Stimulated activated CD4-positive, alpha-beta T cell treated with anti-CD3 and anti-CD28 coated beads, Interleukin-1b, Interleukin-23, amount 100 ng/mL, for 1 hour (primary cell): ENCODE results near the gene SLC35D2.
"Not testable (repeated sequence)": the region's sequence is repeated elsewhere in the genome, so short reads cannot be mapped to it uniquely, and the experiment has no call there.

Experiments
- DNase-seq, 2 donors: peaks; one replicate each; pipeline ENCODE4 v3.0.0-alpha.2; 2020; ENCODE audit warnings: low read depth in 2 of 2

Gene SLC35D2

DNA sequence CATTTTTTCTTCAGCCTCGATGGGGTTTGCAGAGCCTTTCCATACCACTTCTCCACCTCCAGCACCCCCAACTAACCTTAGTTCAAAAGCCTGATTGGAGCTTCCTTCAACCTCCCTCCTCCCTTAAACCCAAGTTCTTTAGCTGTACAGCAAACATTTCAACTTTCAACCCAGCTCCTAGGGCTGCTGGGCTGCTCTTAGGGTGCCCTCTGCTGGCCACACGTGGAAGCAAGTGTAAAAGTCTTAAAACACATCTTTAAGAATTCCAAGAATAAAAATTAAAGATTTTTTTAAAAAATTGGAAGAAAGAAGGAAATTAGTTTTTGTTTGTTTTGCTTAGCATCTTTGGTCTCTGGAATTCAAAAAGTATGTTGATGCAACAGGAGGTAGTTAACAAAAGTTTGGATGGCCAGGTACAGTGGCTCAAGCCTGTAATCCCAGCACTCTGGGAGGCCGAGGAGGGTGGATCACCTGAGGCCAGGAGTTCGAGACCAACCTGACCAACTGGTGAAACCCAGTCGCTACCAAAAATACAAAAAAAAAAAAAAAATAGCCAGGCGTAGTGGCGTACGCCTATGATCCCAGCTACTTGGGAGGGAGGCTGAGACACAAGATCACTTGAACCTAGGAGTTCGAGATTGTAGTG lies 66.1 kb downstream of the SLC35D2 start:
- peak in 1 of 2 donors; percentile 18 for DNase-seq

GRCh38 chr9:96309850-96310249 lies 73.7 kb downstream of the SLC35D2 start:
- DNase-seq, result no peak

DNA sequence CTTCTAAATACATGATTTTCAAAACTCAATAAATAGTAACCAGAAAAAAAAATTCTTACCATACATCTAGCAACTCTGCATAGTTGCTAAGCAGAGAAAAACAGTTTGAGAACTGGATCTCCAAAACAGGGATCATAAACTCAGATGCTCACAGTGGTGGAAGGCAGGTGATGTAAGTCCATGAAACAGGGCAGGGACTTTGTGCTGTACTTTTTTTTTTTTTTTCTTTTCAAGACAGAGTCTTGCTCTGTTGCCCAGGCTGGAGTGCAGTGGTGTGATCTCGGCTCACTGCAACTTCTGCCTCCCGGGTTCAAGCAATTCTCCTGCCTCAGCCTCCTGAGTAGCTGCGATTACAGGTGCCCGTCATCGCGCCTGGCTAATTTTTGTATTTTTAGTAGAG lies 76.6 kb downstream of the SLC35D2 start:
- DNase-seq, result not testable (repeated sequence)

DNA sequence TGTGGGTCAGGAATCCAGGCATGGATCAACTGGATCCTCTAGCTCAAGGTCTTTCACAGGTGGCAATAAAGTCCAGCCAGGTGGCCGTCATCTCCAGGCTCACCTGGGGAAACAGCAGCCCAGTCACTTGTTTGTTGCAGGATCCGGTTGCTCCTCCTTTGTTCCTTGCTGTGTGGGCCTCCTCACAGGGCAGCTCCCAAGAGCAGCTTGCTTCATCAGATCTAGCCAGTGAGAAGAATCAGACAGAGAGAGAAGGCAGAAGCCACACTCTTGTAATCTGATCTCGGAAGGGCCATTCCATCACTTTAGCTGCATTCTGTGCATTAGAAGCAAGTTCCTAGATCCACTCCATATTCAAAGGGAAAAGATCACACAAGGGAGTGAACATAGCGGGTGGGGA lies 78.3 kb downstream of the SLC35D2 start:
- no peak for DNase-seq

- DNase-seq, result no peak
These were observed 79.3 kb downstream of the SLC35D2 start for GRCh38 chr9:96304230-96304629.

GRCh38 chr9:96302021-96302420 lies 81.5 kb downstream of the SLC35D2 start, which contains the start of gene HSD17B3:
HSD17B3 (minus strand) TSS chr9:96302176; CDS start chr9:96302104, 72 bp downstream.
- no peak for DNase-seq

DNA sequence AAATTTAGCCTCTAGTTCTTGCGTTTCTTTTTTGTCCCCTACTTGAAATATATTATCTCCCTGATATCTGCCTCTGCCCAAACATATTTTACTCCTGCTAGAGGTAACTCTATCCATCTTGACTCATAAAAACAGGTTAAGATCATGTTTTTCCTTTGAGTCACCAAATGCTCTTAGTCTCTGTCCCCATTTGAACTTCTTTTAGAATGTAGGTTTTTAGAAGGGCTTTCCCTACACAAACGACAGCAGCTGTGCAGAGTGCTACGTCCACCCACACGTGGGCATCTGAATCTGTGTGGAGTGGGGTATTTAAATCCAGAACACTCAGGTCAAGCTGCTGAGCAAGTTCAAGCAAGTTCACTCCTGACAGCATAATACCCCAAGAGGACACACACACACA lies 83.7 kb downstream of the SLC35D2 start:
- no peak for DNase-seq

- DNase-seq, result no peak
These were observed 89.4 kb downstream of the SLC35D2 start for GRCh38 chr9:96294159-96294545.

DNA sequence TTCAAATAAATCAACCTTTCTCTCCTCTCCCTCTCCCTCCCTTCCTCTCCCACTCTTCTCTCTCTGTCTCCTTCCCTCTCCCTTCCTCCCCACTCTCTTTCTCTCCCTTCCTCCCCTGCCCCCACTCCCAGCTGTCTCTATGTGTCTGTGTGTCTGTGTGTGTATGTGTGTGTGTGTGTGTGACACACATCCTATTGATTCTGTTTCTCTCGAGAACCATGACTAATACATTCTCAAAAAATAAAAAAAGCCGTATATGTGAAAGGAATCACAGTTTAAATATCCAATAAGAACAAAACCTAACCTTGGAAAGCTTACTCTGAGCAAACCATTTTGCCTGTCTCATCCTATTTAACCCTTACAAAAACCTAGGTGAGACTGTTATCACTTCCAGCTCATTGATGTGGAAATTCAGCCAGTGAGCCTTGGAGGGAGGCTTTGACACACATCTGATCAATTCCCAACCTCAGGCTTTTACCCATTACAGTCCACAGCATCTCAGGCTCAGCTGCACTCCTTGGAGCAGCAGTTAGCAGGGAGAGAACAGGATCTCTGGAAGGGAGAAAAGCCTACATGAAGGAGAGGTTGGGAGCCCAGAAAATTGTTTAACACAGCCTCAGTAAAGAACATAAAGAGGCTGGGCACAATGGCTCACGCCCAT lies 89.9 kb downstream of the SLC35D2 start:
- no peak for DNase-seq

GRCh38 chr9:96289392-96289791 lies 94.1 kb downstream of the SLC35D2 start:
- no peak for DNase-seq

DNA sequence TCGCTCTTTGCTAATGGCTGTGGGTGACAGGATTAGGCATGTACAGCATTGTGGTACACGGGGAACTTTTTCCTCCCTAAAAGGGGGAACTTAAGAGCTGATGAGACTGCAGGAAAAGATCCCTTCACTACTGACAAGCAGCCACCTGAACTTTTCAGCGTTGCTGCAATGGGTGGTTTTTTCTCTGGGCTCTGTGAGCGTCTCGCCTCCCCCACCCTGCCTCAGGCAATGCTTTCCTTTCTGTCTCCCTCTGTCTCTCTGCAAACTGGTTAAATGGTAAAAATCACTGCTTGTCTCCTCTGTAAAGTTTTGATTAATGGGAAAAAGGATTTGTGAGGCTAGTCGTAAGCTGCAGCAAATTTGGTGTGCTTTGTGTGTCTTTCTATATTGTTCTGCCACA lies 101.9 kb downstream of the SLC35D2 start:
- DNase-seq, result no peak

DNA sequence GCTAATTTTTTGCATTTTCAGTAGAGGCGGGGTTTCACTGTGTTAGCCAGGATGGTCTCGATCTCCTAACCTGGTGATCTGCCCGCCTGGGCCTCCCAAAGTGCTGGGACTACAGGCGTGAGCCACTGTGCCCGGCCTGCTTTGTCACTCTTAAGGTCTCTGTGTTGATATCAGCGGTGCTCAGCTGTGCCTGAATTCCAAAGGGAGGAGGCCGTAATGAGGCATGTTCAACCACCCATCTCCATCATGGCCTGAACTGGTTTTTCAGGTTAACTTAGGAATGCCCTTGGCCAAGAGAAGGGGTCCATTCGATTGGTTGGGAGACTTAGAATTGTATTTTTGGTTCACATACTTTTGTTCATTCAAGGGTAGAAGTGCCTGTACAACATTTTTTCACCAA lies 103.6 kb downstream of the SLC35D2 start:
- DNase-seq, result no peak

DNA sequence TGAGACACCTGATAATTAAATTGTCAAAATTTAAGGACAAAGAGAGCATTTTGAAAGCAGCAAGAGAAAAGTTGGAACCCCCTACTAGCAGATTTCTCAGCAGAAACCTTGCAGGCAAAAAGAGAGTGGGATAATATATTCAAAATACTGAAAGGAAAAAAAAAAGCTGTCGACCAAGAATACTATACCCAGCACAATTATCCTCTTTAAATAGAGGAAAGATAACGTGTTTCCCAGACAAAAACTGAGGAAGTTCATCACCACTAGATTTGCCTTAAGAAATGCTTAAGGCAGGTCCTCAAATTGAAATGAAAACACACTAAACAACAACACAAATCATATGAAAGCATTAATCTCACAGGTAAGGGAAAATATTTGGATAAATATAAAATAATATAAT lies 108.6 kb downstream of the SLC35D2 start:
- DNase-seq, result no peak
